ENCODE data around the gene EML6.

EML6 gene

DNA sequence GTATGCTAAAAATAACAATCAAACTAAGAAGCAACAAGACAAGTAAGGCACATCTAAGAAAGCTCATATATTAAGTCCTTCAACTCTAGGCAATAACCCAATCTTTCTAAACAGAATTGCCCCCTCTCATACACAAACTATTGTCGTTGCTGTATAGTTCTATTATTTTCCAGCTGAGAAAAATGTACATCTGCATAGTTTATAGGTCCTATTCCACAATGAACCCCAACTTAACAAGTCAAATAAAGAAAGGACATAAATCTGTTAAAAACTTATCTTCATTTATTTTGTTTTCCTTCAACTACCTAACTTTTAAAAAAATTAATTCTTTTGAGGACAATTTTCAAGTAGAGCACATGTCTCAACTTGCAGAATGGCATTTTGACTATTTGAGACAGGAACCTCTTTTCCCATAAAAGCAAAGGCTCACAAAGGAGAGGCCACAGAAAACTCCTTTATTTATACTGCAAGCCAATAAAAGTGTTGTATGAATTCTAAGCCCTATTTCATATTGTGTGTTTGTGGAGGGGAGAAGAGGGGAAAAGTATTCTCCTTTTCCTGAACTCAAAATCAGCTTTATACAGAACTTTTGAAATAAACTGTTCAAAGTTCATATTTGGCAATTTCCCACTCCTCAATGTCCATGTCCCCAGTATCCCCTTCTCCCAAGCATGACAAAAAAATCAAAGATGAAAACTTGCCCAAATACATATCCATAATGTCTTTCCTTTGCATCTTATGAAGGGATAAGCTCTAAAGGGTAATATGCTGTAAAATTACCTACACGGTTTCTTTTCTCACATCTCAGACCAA lies 289.4 kb downstream of the EML6 start:
- Mint-ChIP-seq H3K27me3 (ENCODE audit: low read depth) (no peaks in the 10 kb centered on the region), H3K27ac (no peak overlapping the region), H3K36me3 (ENCODE audit: low read depth) (peaks cover 2% of the 10 kb centered on the region), H3K9me3 (no peaks in the 10 kb centered on the region), H3K4me3 (no peak overlapping the region), H3K4me1 (ENCODE audit: low read depth) (peaks cover 20% of the 10 kb centered on the region)

DNA sequence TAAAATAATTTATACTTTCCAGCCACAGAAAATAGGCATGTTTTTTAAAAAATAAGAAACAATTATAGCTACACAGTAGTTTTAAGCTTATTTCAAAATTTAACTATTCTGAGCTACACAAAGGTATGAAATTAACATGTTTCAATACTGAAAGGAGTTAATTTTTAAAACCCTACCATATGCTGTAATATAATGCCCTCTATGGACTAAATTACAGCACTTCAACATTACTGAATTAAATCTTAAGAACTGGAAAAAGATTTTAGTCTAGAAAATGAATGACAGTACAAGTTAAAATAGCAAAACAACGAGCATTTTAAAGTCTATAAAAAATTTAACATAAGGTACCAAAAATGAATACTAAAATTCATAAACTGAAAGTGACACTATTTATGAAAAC lies 290.5 kb downstream of the EML6 start:
- H3K36me3 Mint-ChIP-seq (ENCODE audit: low read depth) = peaks cover 2% of the 10 kb centered on the region
- H3K4me3 Mint-ChIP-seq = no peak overlapping the region
- no peaks in the 10 kb centered on the region for H3K9me3 Mint-ChIP-seq
- H3K27me3 Mint-ChIP-seq (ENCODE audit: low read depth) = no peaks in the 10 kb centered on the region
- peaks cover 20% of the 10 kb centered on the region for H3K4me1 Mint-ChIP-seq (ENCODE audit: low read depth)
- no peak overlapping the region for H3K27ac Mint-ChIP-seq

DNA sequence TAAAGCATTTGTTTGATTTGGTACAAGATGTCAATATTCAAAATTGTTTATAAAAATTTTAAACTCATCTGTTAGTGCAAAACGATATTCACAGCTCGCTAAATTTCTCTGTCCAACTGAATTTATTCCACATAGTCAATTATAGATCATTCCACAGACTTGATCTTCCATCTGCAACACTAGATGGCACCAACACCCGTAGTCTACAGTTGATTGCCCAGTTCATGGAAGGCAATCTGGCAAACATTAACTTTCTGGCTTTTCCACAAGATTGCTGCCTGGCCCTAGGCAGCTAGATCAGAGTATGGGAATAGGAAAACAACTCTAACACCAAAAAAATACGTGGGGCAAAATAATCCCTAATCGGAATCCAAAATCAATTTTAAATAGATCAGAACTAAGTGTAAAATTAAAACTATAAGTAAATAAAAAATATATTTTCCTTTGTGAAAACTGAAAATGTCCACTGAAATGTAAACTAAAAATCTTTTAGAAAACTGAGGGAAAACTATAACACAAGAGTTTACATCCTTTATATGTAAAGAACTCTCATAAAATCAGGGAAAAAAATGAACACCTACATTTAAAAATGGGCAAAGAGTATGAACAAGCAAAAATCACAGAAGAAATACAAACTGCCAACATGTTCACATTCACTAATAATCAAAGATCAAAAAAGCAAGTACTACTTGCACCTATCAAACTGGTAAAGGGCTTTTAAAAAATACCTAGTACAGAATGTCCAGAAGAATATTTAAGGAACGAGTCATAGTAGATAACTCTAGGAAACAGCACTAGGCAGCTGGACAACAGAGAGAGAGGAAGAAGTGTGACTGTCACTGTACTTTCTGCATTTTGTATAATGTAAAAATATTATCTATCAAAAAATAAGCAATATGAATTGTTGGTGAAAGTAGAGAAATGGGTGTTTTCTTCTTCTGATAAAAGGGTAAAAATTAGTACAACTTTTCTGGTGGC lies 291.8 kb downstream of the EML6 start:
- Mint-ChIP-seq H3K4me1 (ENCODE audit: low read depth) (peaks cover 17% of the 10 kb centered on the region), H3K27ac (no peak overlapping the region)

DNA sequence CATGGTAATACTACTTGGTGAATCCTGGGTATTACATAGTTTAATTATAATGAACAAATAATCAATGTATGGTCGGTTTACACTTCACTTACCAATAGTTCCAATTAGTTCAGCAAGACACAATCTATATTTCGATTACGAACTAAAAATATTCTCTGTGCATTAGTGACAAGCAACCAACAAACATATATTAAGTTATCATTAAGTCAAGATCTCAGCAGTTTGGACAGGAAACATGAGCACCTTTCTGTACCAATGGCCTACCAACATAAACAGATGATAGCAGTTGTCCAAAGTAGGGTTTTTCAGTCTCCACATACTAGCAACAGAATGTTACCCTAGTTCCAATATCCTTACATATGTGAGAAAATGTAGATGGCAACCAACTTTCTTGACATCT lies 294.0 kb downstream of the EML6 start:
- no peak overlapping the region for H3K4me3 Mint-ChIP-seq
- H3K27ac Mint-ChIP-seq = no peak overlapping the region
- H3K4me1 Mint-ChIP-seq (ENCODE audit: low read depth) = peaks cover 10% of the 10 kb centered on the region
- H3K9me3 Mint-ChIP-seq = no peaks in the 10 kb centered on the region
- H3K36me3 Mint-ChIP-seq (ENCODE audit: low read depth) = peaks cover 7% of the 10 kb centered on the region
- no peaks in the 10 kb centered on the region for H3K27me3 Mint-ChIP-seq (ENCODE audit: low read depth)

More for the DNA sequence above, 291.8 kb downstream of the EML6 start:
- Mint-ChIP-seq H3K27me3 (ENCODE audit: low read depth) (no peaks in the 10 kb centered on the region), H3K36me3 (ENCODE audit: low read depth) (peaks cover 7% of the 10 kb centered on the region), H3K9me3 (no peaks in the 10 kb centered on the region), H3K4me3 (no peak overlapping the region)

DNA sequence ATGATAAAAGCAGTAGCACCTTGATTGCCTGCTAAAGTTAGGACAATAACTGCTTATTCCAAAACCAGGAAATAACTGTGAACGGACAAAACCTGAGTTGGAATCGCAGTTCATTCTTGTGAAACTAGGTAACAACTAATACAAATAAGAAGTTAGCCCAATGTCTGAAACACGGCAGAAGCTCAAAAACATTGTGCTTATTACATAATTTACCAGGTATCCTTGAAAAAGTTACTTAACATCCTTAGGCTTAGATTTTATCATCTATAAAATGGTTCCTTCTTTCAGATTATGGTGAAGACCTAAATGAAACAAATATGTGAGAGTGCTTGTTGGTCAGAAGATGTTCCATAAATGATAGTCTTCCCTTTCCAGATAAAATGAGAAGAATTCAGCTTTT lies 294.4 kb downstream of the EML6 start:
- Mint-ChIP-seq H3K9me3 (no peaks in the 10 kb centered on the region), H3K27me3 (ENCODE audit: low read depth) (no peaks in the 10 kb centered on the region), H3K4me1 (ENCODE audit: low read depth) (peaks cover 10% of the 10 kb centered on the region), H3K27ac (no peak overlapping the region), H3K4me3 (no peak overlapping the region), H3K36me3 (ENCODE audit: low read depth) (peaks cover 7% of the 10 kb centered on the region)

DNA sequence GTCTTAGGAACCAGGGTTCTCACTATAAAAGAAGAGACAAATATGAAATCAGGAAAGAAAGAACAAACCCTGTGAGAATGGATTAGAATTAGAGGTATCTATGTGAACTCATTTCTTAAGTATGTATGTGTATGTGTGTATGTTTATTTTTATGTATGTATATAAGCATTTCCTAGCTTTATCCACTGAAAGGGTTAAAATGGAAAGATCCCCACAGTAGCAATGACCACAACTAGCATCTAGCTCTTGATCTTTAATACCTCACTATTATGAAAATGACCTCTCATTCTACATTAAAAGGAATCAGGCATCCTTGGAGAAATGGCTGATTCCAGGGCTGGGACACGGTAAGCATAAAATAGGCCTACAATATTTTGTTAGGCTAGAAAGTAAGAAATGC lies 295.2 kb downstream of the EML6 start:
- H3K27me3 Mint-ChIP-seq (ENCODE audit: low read depth) = no peaks in the 10 kb centered on the region
- H3K4me3 Mint-ChIP-seq = no peak overlapping the region
- H3K4me1 Mint-ChIP-seq (ENCODE audit: low read depth) = peaks cover 8% of the 10 kb centered on the region
- peaks cover 7% of the 10 kb centered on the region for H3K36me3 Mint-ChIP-seq (ENCODE audit: low read depth)
- H3K27ac Mint-ChIP-seq = no peak overlapping the region
- H3K9me3 Mint-ChIP-seq = no peaks in the 10 kb centered on the region

DNA sequence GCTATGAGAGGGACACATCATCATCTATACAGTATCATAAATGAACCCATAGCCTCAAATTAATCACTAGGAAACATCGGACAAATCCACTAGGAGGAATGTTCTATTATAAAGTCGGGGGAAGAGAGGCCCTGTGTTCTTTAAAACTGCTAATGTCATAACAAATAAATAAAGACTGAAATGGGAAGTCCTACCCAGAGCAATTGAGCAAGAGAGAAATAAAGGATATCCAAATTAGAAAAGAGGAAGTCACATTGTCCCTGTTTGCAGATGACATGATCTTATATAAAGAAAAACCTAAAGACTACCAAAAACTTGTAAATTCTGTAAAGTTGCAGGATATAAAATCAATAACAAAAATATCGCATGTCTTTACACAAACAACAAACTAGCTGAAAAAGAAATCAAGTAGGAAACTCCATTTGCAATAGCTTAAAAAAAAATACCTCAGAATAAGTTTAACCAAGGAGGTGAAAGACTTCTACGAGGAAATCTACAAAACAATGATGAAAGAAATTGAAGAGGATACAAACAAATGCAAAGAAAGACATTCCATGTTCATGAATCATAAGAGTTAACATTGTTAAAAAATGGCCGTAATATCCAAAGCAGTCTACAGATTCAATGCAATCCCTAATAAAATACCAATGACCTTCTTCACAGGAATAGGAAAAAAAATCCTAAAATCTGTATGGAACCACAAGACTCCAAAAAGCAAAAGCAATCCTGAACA lies 296.2 kb downstream of the EML6 start:
- Mint-ChIP-seq H3K4me1 (ENCODE audit: low read depth) (peaks cover 8% of the 10 kb centered on the region), H3K27me3 (ENCODE audit: low read depth) (no peaks in the 10 kb centered on the region), H3K36me3 (ENCODE audit: low read depth) (peaks cover 7% of the 10 kb centered on the region), H3K27ac (no peak overlapping the region), H3K4me3 (no peak overlapping the region), H3K9me3 (no peaks in the 10 kb centered on the region)

Measured in T-helper 1 cell treated with Interleukin-12 subunit alpha and Interleukin-12 subunit beta and Interleukin-4 antibody, amounts not matched to agents 30 μg/mL and 1 μg/mL, for 36 hours (primary cell).